ENCODE results near the gene FAM120B. TPM values are rescaled to one million over a fixed set of nuclear protein-coding genes. Genes with fewer than 3 reads are reported as not detected.

Gene FAM120B
- total and polyA plus RNA-seq, 2 of the 4 experiments (the other 2 are of a cell fraction) = 15.3 to 28.0 TPM

DNA sequence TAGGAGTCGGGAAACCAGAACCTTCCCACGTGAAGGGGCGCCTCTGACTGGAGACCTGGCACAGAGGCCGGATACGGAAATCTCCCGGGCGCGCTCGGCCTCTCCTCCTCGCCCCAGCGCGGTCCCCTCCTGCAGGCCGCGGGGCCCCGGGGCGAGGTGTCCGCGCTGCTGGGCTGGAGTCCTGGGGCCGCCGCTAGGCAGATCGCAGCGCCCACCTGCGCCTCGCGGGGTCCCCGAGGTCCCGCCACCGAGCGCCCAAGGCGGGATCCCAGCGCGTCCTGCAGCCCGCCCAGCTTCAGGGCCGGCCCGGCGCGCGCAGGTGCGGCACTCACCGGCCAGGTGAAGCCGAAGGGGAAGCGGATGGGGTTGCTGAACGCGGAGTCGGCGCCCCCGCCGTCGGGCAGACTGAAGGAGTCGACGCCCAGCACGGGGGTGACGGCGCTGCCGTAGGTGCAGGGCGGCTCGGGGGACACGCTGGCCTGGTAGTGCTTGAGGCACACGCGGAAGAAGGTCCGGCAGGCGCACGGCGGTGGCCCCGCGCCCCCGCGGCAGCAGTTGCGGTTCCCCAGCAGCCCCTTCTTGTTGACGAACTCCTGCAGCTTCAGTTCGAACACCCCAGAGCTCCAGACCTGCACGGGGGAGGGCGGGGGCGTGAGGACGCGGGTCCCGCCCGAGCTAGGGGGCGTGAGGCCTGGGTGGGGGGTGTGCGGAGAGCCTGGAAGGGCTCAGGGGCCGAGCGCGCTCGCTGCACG, 17.2 kb upstream of the FAM120B start:
- no peak overlapping the region for H2BK20ac ChIP-seq (ENCODE audit: low read depth, low read length)
- H3K4me1 ChIP-seq (ENCODE audit: control insufficient read depth, insufficient read depth, low read length) = no peaks in the 10 kb centered on the region; the same call in 1 of the 2 replicates
- ChIA-PET POLR2A (ENCODE audit: unreplicated experiment) (no interaction called here), CTCF (no interaction called here)
- H4K91ac ChIP-seq (ENCODE audit: insufficient read depth, low read depth, low read length) = no peak overlapping the region
- no peak overlapping the region for H4K8ac ChIP-seq (ENCODE audit: low read depth in 2 of 2, low read length in 2 of 2)
- no peak overlapping the region for H3K4ac ChIP-seq (ENCODE audit: low read depth, low read length)
- H2AFZ ChIP-seq (replicated peaks; ENCODE audit: low read length, poor library complexity) = peak overlapping the region; percentile 73
- peaks cover 75% of the 10 kb centered on the region for H3K27me3 ChIP-seq (ENCODE audit: control insufficient read depth, insufficient read depth, low read length)
- no peak for DNase-seq
- dilution Hi-C loops (cut with HindIII; ENCODE audit: low sequenced_read_pairs, unreplicated experiment) = no loop called here
- H3K9me1 ChIP-seq (ENCODE audit: insufficient read depth, low read length) = no peaks in the 10 kb centered on the region; the same call in 1 of the 2 replicates
- no peak overlapping the region for H3K27ac ChIP-seq (ENCODE audit: insufficient read depth, low read length)
- H4K20me1 ChIP-seq (ENCODE audit: insufficient read depth, low read length) = no peaks in the 10 kb centered on the region; the same call in 1 of the 2 replicates
- H4K5ac ChIP-seq (ENCODE audit: low read depth, low read length) = no peak overlapping the region
- in situ Hi-C loops (cut with MboI; ENCODE audit: low sequenced_read_pairs) = no loop called here
- intact Hi-C loops (cut with micrococcal nuclease) = no loop called here
- H3K4me3 ChIP-seq (ENCODE audit: insufficient read depth, low read depth, low read length) = peak overlapping the region; percentile 61
- peak overlapping the region; percentile 16; the same call in 1 of the 2 replicates for H3K4me2 ChIP-seq (ENCODE audit: low read depth, low read length)
- H3K79me1 ChIP-seq (ENCODE audit: low read depth in 1 of 2, low read length in 2 of 2) = no peaks in the 10 kb centered on the region
- no peak overlapping the region for H3K56ac ChIP-seq (ENCODE audit: extremely low read depth, insufficient read depth, low read length)
- no peaks in the 10 kb centered on the region for H3K9me3 ChIP-seq (ENCODE audit: control insufficient read depth, insufficient read depth, low read length)
- ATAC-seq (ENCODE audit: low read depth) = no peak
- H3K14ac ChIP-seq (replicated peaks; ENCODE audit: low read depth, low read length) = no peak overlapping the region
- H2BK5ac ChIP-seq (ENCODE audit: low read depth, low read length, poor library complexity, severe bottlenecking) = no peak overlapping the region
- no peaks in the 10 kb centered on the region for H3K36me3 ChIP-seq (ENCODE audit: control insufficient read depth, insufficient read depth, low read length)
- WGBS, 2 experiments (ENCODE audit: extremely low coverage in 2 of 2, insufficient read length in 1 of 2) = 8% methylated on average over 32 of the region's 85 CpGs; no CpG with 5 or more reads in 1 of the 2 experiments
- no TSS peak for BruUV-seq (replicated peaks)
- no peak overlapping the region for H3K18ac ChIP-seq (ENCODE audit: low read depth, low read length)
- H3K23ac ChIP-seq (ENCODE audit: low read depth, low read length) = no peak overlapping the region
- no peak overlapping the region for H3K9ac ChIP-seq (ENCODE audit: low read depth, low read length)
- no peak overlapping the region for H2AK5ac ChIP-seq (ENCODE audit: low read depth, low read length)
- H2BK120ac ChIP-seq (ENCODE audit: low read depth, low read length) = no peak overlapping the region
- peak overlapping the region; percentile 50 for H2AK9ac ChIP-seq (replicated peaks; ENCODE audit: low read depth, low read length, poor library complexity)
- H2BK15ac ChIP-seq (ENCODE audit: low read depth, low read length) = no peak overlapping the region
- no peak for TF ChIP-seq NFE2L2 (IDR thresholded peaks at IDR 0.05; ENCODE audit: low read depth, low read length)
- TF ChIP-seq, protein P1, sequence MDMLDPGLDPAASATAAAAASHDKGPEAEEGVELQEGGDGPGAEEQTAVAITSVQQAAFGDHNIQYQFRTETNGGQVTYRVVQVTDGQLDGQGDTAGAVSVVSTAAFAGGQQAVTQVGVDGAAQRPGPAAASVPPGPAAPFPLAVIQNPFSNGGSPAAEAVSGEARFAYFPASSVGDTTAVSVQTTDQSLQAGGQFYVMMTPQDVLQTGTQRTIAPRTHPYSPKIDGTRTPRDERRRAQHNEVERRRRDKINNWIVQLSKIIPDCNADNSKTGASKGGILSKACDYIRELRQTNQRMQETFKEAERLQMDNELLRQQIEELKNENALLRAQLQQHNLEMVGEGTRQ (IDR thresholded peaks at IDR 0.05; ENCODE audit: low read depth, low read length) = no peak
- no peak for TF ChIP-seq MAZ (IDR thresholded peaks at IDR 0.05; ENCODE audit: borderline replicate concordance, low read depth, low read length)
- TF ChIP-seq CHD1 (IDR thresholded peaks at IDR 0.05; ENCODE audit: low read depth, low read length) = no peak
- no peak for TF ChIP-seq POLR2A (IDR thresholded peaks at IDR 0.05; ENCODE audit: low read depth, low read length)
- no peak for TF ChIP-seq BHLHE40 (IDR thresholded peaks at IDR 0.05; ENCODE audit: low read depth, low read length)
- no peak for TF ChIP-seq FOS (IDR thresholded peaks at IDR 0.05; ENCODE audit: low read depth, low read length)
- no peak for TF ChIP-seq MAFK (IDR thresholded peaks at IDR 0.05; ENCODE audit: low read depth, low read length)
- TF ChIP-seq RCOR1 (IDR thresholded peaks at IDR 0.05; ENCODE audit: insufficient replicate concordance, low read length) = no peak
- TF ChIP-seq, protein P2, sequence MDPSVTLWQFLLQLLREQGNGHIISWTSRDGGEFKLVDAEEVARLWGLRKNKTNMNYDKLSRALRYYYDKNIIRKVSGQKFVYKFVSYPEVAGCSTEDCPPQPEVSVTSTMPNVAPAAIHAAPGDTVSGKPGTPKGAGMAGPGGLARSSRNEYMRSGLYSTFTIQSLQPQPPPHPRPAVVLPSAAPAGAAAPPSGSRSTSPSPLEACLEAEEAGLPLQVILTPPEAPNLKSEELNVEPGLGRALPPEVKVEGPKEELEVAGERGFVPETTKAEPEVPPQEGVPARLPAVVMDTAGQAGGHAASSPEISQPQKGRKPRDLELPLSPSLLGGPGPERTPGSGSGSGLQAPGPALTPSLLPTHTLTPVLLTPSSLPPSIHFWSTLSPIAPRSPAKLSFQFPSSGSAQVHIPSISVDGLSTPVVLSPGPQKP (IDR thresholded peaks at IDR 0.05; ENCODE audit: borderline replicate concordance, low read depth, low read length) = no peak
- TF ChIP-seq, protein P3, sequence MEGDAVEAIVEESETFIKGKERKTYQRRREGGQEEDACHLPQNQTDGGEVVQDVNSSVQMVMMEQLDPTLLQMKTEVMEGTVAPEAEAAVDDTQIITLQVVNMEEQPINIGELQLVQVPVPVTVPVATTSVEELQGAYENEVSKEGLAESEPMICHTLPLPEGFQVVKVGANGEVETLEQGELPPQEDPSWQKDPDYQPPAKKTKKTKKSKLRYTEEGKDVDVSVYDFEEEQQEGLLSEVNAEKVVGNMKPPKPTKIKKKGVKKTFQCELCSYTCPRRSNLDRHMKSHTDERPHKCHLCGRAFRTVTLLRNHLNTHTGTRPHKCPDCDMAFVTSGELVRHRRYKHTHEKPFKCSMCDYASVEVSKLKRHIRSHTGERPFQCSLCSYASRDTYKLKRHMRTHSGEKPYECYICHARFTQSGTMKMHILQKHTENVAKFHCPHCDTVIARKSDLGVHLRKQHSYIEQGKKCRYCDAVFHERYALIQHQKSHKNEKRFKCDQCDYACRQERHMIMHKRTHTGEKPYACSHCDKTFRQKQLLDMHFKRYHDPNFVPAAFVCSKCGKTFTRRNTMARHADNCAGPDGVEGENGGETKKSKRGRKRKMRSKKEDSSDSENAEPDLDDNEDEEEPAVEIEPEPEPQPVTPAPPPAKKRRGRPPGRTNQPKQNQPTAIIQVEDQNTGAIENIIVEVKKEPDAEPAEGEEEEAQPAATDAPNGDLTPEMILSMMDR (conservative IDR thresholded peaks at IDR 0.05; ENCODE audit: low read depth, low read length) = no peak
- TF ChIP-seq MXI1 (IDR thresholded peaks at IDR 0.05; ENCODE audit: borderline replicate concordance, low read depth, low read length) = no peak
- no peak for TF ChIP-seq RFX5 (IDR thresholded peaks at IDR 0.05; ENCODE audit: low read depth, low read length)
- TF ChIP-seq CEBPB (IDR thresholded peaks at IDR 0.05; ENCODE audit: low read depth, low read length) = no peak
- TF ChIP-seq RAD21 (IDR thresholded peaks at IDR 0.05; ENCODE audit: low read length) = no peak
